Transverse colon (tissue), 4 donors: ENCODE results near the gene ZNF674. TPM values are rescaled to one million over a fixed set of nuclear protein-coding genes. Genes with fewer than 3 reads are reported as not detected.

Source experiments
- DNase-seq: peaks from one replicate; pipeline ENCODE4 v3.0.0-alpha.2; 2019
- H3K27ac ChIP-seq, 4 donors: fragments of 200-600 bp; sonication (generic); 2 replicates each; pipeline ENCODE4 v1.5.1; 2016 to 2018; ENCODE audit warnings: inconsistent platforms in 4 of 4
- H3K27me3 ChIP-seq: fragments of 200-600 bp; sonication (generic); 2 replicates; pipeline ENCODE4 v1.5.1; 2017; ENCODE audit warnings: inconsistent platforms
- H3K36me3 ChIP-seq, 4 donors: fragments of 200-600 bp; sonication (generic); 2 replicates each; pipeline ENCODE4 v1.5.1; 2017 to 2019; ENCODE audit warnings: inconsistent platforms in 4 of 4
- H3K4me1 ChIP-seq, 4 donors: fragments of 200-600 bp; sonication (generic); 2 replicates each; pipeline ENCODE4 v1.5.1; 2017 to 2020; ENCODE audit warnings: inconsistent platforms in 4 of 4
- H3K4me3 ChIP-seq, 4 donors: fragments of 200-600 bp; sonication (generic); 1 replicate in 1 of 4; 2 replicates in 3 of 4; pipeline versions ENCODE4 v1.5.1 to v1.6.1; 2017 to 2019; ENCODE audit warnings: inconsistent platforms in 4 of 4
- H3K9me3 ChIP-seq, 2 donors: fragments of 200-600 bp; sonication (generic); 2 replicates each; pipeline ENCODE4 v1.5.1; 2017 to 2019; ENCODE audit warnings: inconsistent platforms in 2 of 2
- EP300 ChIP-seq: sonication (generic); formaldehyde crosslinking; IDR thresholded peaks from one replicate; pipeline ENCODE4 v1.6.1; 2017; ENCODE audit warnings: antibody characterized with exemption, low read depth
- POLR2A ChIP-seq: fragments of 450-650 bp; IDR thresholded peaks from one replicate; pipeline ENCODE4 v1.6.1; 2016; ENCODE audit warnings: antibody characterized with exemption, mild to moderate bottlenecking, moderate library complexity
- POLR2AphosphoS5 ChIP-seq, 3 donors: sonication (generic); formaldehyde crosslinking; IDR thresholded peaks; one replicate each; pipeline ENCODE4 v1.6.1; 2016; ENCODE audit warnings: antibody characterized with exemption in 3 of 3
- WGBS, 2 donors: methylation state at CpG; one replicate each; pipeline ENCODE4 v1.1.5; 2018; ENCODE audit warnings: low coverage in 1 of 2; 5-methylcytosine and 5-hydroxymethylcytosine counted together
- in situ Hi-C, 4 donors: fragments of 200-750 bp; cut with MboI; loops; one replicate each; pipeline versions ENCODE4 v1.15.0 to v1.15.1; 2017; ENCODE audit warnings: low sequenced_read_pairs in 3 of 4, low pct_ligation_motif_present in 1 of 4, low pct_unique_long_range_greater_than_20kb in 1 of 4
- intact Hi-C: fragments of 100-400 bp; cut with DNase I; formaldehyde crosslinking; loops from one replicate; pipeline ENCODE4 v1.15.1; 2023; ENCODE audit warnings: low total_unique reads
- small RNA-seq, 4 donors: library from RNA; depleted of rRNA; stranded (forward); fragments of <200 nt; gene quantifications; one replicate each; pipeline ENCODE3, GENCODE V24; 2016
- total RNA-seq, 4 donors: library from RNA; depleted of rRNA; stranded (reverse); fragments of >200 nt; gene quantifications; one replicate each; pipeline ENCODE4 v1.1.0, GENCODE V29; 2016
- TF ChIP-seq, protein P1 (sequence below), 5 experiments: fragments of 200-600 bp in 3 of 5; fragments of 450-650 bp in 2 of 5; sonication (generic) in 3 of 5; IDR thresholded peaks; 1 replicate in 2 of 5; 2 replicates in 3 of 5; pipeline ENCODE4 v1.5.1; 2016 to 2017; ENCODE audit warnings: antibody characterized with exemption in 5 of 5, inconsistent platforms in 3 of 5, mild to moderate bottlenecking in 2 of 5, moderate library complexity in 1 of 5

Gene ZNF674
- total RNA-seq, 4 donors from 2014 or later, result 0.37 to 11.0 (median 5.6) TPM

DNA sequence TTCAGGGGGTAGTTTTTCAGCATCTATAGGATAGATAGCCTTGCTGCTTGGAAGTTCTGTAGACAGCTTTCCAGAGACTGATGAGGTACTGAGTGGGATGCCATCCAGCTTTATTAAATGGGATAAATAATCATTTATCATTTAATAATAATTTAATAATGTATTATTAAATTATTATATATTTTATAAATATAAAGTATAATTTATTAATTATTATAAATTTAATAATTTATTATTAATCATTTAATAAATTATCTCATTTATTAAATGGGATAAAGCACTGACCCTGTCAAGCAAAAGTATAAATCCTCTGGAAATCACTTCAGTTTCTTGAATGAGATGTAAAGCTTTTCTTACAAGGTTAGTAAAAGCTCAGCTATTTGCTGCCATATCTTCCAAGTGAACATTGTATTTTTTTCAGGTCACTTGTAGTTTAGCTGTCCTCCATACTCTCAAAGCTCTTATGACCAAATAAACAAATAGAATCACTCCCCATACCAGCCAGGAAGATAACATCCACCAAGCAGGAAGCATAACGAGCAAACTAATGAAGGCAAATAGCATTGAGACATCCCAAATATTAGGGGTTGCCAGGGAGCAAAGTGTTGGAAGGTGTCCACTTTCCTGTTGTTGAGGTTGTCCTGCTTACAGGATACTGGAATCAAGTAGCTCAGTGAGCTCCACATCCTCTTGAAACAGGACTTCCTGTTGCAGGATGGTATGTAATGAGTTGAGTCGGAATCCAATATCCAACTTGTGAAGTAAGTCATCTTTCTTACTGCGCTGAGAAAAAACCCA, 88.9 kb downstream of the ZNF674 start:
- H3K4me1 ChIP-seq, result no peaks in the 10 kb centered on the region
- TF ChIP-seq POLR2A, result no peak
- TF ChIP-seq EP300, result no peak
- TF ChIP-seq, protein P1, sequence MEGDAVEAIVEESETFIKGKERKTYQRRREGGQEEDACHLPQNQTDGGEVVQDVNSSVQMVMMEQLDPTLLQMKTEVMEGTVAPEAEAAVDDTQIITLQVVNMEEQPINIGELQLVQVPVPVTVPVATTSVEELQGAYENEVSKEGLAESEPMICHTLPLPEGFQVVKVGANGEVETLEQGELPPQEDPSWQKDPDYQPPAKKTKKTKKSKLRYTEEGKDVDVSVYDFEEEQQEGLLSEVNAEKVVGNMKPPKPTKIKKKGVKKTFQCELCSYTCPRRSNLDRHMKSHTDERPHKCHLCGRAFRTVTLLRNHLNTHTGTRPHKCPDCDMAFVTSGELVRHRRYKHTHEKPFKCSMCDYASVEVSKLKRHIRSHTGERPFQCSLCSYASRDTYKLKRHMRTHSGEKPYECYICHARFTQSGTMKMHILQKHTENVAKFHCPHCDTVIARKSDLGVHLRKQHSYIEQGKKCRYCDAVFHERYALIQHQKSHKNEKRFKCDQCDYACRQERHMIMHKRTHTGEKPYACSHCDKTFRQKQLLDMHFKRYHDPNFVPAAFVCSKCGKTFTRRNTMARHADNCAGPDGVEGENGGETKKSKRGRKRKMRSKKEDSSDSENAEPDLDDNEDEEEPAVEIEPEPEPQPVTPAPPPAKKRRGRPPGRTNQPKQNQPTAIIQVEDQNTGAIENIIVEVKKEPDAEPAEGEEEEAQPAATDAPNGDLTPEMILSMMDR (IDR thresholded peaks at IDR 0.05), result no peak
- no peak for TF ChIP-seq POLR2AphosphoS5 (IDR thresholded peaks at IDR 0.05)
- intact Hi-C loops, result no loop called here
- no peaks in the 10 kb centered on the region for H3K27me3 ChIP-seq
- H3K36me3 ChIP-seq, result no peaks in the 10 kb centered on the region
- no peak for DNase-seq
- WGBS, 2 donors, result 92 to 100% methylated on average over 1 to 3 of the region's 3 CpGs
- H3K9me3 ChIP-seq, result no peaks in the 10 kb centered on the region
- no peak overlapping the region for H3K27ac ChIP-seq
- H3K4me3 ChIP-seq, result no peak overlapping the region
- in situ Hi-C loops, result no loop called here

Small RNAs within 50 kb of the gene (small RNA-seq; reads per million reads assigned to genes)
- gene RF00017 (0 reads per million in 4 donors), gene RNU6-50P (0 reads per million in 4 donors)

Other genes with a start within 250 kb of the ZNF674 start
- 10 to 100 TPM in 1 of 4 donors, 1 to 10 TPM in 3; 4.9 to 10.3 (median 7.6) TPM for gene CHST7, start 28.3 kb upstream of the ZNF674 start, total RNA-seq
- gene SLC9A7, start 213.7 kb upstream of the ZNF674 start, total RNA-seq, result 10 to 100 TPM in 1 of 4 donors, 1 to 10 TPM in 2, under 1 TPM in 1; 0.82 to 29.2 (median 2.3) TPM